Erythroblast (primary cell): ENCODE measurements around the gene INO80.

ENCODE experiments used
- DNase-seq, 2 experiments: peaks; one replicate each; lab custom pipeline; 2025; lab: John Stamatoyannopoulos, UW
- GATA1 ChIP-seq: IDR thresholded peaks from 2 replicates; pipeline ENCODE4 v1.6.1; 2011; ENCODE audit warnings: low read depth, mild to moderate bottlenecking, control low read depth, low read length, moderate library complexity
- POLR2A ChIP-seq: IDR thresholded peaks from 2 replicates; pipeline ENCODE4 v1.6.1; 2011; ENCODE audit warnings: mild to moderate bottlenecking, low read length

The INO80 gene

GRCh38 chr15:40955141-40955903 is 160.8 kb downstream of the INO80 start:
- DNase-seq: no peak
- TF ChIP-seq POLR2A (no peak), GATA1 (no peak)

GRCh38 chr15:40954158-40954848 is 161.8 kb downstream of the INO80 start:
- DNase-seq: peak in 1 of 2 experiments; percentile 57

- TF ChIP-seq GATA1 (no peak), POLR2A (no peak)
- no peak for DNase-seq
Observed at GRCh38 chr15:40953713-40954074, 162.4 kb downstream of the INO80 start.

GRCh38 chr15:40952901-40953712 is 163.0 kb downstream of the INO80 start, which contains the start of gene CHAC1:
Gene CHAC1 (plus strand): TSS chr15:40953471. CDS start chr15:40953584, 113 bp downstream.
- DNase-seq: peak; percentile 96 to 98
- TF ChIP-seq POLR2A: peak; percentile 95
- TF ChIP-seq GATA1: no peak

- no peak for TF ChIP-seq POLR2A
- no peak for TF ChIP-seq GATA1
- DNase-seq: peak in 1 of 2 experiments; percentile 38
Observed at GRCh38 chr15:40952301-40952900, 163.7 kb downstream of the INO80 start.

GRCh38 chr15:40951764-40952163 is 164.3 kb downstream of the INO80 start:
- TF ChIP-seq POLR2A: no peak
- TF ChIP-seq GATA1: no peak
- DNase-seq: no peak

- TF ChIP-seq GATA1 (no peak), POLR2A (no peak)
- DNase-seq: peak in 1 of 2 experiments; percentile 24
Observed at GRCh38 chr15:40949756-40950207, 166.3 kb downstream of the INO80 start.

GRCh38 chr15:40948706-40949473 is 167.2 kb downstream of the INO80 start:
- no peak for DNase-seq
- TF ChIP-seq POLR2A (no peak), GATA1 (no peak)

GRCh38 chr15:40944510-40945296 is 171.4 kb downstream of the INO80 start:
- TF ChIP-seq POLR2A (no peak), GATA1 (no peak)
- DNase-seq: no peak

- no peak for DNase-seq
- TF ChIP-seq POLR2A (no peak), GATA1 (no peak)
Observed at GRCh38 chr15:40943764-40944365, 172.2 kb downstream of the INO80 start.

GRCh38 chr15:40942878-40943277 is 173.2 kb downstream of the INO80 start:
- no peak for TF ChIP-seq POLR2A
- no peak for TF ChIP-seq GATA1
- no peak for DNase-seq

- TF ChIP-seq POLR2A (no peak), GATA1 (no peak)
- peak in 1 of 2 experiments; percentile 47 for DNase-seq
Observed at GRCh38 chr15:40942337-40942854, 173.7 kb downstream of the INO80 start.
